ENCODE data around the gene ADAMTS2.

Gene ADAMTS2

DNA sequence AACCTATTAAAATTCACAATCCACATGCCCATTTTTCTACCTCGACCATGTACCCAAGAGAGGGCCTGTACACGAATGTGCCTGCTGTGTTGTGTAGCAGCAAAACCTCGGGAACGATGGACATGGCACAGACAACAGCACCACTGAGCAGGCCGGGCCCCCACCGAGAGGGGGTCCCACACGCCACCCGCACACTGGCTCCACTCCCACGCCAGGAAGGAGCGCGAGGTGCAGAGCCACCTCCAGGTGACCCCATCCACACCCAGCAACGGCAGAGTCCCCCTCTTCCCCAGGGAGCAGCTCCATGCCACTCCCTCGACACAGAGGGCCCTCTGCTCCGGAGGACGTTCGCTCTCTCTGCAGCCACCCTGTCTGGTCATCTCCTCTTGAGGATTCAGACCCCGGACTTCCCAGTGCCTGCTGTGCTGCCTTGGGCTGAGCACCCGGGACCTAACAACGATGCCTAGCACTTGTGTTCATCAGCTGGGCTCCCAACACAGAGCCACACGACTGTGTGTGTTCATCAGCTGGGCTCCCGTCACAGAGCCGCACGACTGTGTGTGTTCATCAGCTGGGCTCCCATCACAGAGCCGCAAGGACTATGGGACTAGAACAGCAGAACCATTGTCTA lies 25.3 kb upstream of the ADAMTS2 start:
- WGBS: 91% methylated on average over 24 of the region's 24 CpGs
- no peaks in the 10 kb centered on the region for H3K4me1 ChIP-seq (ENCODE audit: insufficient read depth, low read length)
- no peak overlapping the region for H3K9ac ChIP-seq (ENCODE audit: low read depth, low read length)
- H3K27me3 ChIP-seq (ENCODE audit: insufficient read depth, low read length): no peaks in the 10 kb centered on the region
- no peaks in the 10 kb centered on the region for H3K9me3 ChIP-seq (ENCODE audit: insufficient read depth, low read depth, low read length)
- H3K4me3 ChIP-seq (ENCODE audit: low read length): no peak overlapping the region
- H3K27ac ChIP-seq (ENCODE audit: low read depth, low read length): no peak overlapping the region
- no peaks in the 10 kb centered on the region for H3K36me3 ChIP-seq (ENCODE audit: insufficient read depth, low read length)

DNA sequence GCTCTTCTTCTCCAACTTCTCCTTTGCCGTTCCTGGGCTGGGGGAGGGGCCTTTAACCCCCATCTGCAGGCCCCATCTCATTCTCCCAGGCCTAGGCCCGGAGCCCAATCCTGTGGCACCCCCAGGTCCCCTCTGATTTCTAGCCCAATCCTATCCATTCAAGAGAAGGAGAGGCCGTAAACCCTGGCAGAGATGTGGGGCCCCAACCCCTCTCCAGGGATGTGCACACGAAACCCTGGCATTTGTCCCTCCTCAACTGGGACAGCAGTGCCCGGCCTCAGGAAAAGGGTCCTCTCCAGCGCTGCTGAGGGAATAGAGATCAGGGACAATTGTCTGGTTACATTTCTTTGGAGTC lies 24.2 kb upstream of the ADAMTS2 start:
- Histone ChIP-seq H3K9ac (ENCODE audit: low read depth, low read length) (no peak overlapping the region), H3K36me3 (ENCODE audit: insufficient read depth, low read length) (no peaks in the 10 kb centered on the region), H3K27me3 (ENCODE audit: insufficient read depth, low read length) (no peaks in the 10 kb centered on the region), H3K27ac (ENCODE audit: low read depth, low read length) (no peak overlapping the region), H3K4me1 (ENCODE audit: insufficient read depth, low read length) (no peaks in the 10 kb centered on the region), H3K4me3 (ENCODE audit: low read length) (no peak overlapping the region), H3K9me3 (ENCODE audit: insufficient read depth, low read depth, low read length) (no peaks in the 10 kb centered on the region)
- WGBS: 93% methylated on average over 6 of the region's 6 CpGs

DNA sequence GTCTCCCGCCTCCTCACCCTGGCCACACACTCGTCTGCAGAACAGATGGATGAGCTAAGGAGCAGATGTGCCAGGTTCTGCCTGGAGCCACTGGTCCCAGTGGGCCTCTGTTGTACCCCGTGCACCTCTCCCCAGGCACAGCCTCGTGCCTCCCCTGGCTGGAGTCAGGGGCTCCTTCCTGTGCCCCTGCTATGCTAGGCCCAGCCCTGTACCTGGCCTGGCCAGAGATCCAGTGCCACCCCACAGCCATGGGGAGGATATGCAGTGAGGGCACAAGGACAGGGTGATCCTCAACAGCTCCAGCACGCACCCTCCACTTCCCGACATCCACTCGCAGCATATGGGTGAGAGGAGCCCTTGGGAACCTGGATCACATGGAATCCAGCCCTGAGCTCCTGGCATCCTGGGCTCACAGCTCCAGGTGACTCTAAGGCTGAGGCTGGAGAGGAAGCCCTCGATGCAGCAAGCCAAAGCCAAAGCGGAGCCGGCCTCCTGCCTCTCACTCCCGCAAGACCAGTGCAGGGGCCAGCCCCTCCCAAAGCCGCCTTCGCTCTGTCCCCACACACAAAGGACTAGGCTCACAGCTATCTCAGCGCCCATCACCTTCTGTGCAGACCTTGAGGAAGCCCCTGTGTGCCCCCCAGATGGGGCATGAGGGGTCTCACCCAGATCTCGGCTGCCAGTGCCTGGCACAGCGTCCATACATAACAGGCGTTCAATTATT lies 23.7 kb upstream of the ADAMTS2 start:
- Histone ChIP-seq H3K27me3 (ENCODE audit: insufficient read depth, low read length) (no peaks in the 10 kb centered on the region), H3K4me1 (ENCODE audit: insufficient read depth, low read length) (no peaks in the 10 kb centered on the region), H3K27ac (ENCODE audit: low read depth, low read length) (no peak overlapping the region), H3K9ac (ENCODE audit: low read depth, low read length) (no peak overlapping the region), H3K4me3 (ENCODE audit: low read length) (no peak overlapping the region), H3K9me3 (ENCODE audit: insufficient read depth, low read depth, low read length) (no peaks in the 10 kb centered on the region), H3K36me3 (ENCODE audit: insufficient read depth, low read length) (no peaks in the 10 kb centered on the region)
- WGBS: 92% methylated on average over 17 of the region's 17 CpGs

DNA sequence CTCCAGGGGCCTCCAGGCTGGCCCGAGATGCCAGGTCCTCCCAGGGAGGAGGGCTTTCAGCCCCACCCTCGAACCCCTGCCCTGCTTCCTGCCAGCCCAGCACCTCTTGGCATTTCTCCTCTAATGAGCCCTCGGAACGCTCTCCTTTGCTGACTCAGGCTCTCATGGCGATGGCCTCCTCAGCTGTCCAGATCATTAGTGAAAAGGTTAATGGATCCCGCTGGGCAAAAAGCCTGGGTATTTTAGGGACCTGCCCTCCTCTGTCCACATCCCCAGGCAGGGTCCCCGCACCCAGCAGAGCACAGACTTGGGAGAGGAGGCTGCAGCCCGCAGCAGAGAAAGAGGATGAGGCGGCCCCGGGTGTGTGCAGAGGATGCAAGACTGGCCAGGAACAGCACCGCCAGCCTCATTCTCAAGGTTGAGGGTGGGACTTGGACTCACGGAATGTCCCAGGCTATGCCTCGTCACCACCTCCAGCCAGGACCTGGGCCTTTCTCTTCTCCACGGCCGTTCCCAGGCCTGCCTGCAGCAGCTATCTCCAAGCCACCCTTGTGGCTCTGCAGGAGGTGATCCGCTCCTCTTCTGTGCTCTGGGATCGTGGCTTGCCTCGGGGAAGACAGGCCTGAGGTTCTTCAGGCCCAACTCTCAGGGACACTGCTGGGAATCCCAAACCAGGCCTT lies 23.0 kb upstream of the ADAMTS2 start:
- no peak overlapping the region for H3K9ac ChIP-seq (ENCODE audit: low read depth, low read length)
- no peak overlapping the region for H3K4me3 ChIP-seq (ENCODE audit: low read length)
- WGBS: 92% methylated on average over 18 of the region's 18 CpGs
- no peaks in the 10 kb centered on the region for H3K36me3 ChIP-seq (ENCODE audit: insufficient read depth, low read length)
- no peaks in the 10 kb centered on the region for H3K9me3 ChIP-seq (ENCODE audit: insufficient read depth, low read depth, low read length)
- H3K27me3 ChIP-seq (ENCODE audit: insufficient read depth, low read length): no peaks in the 10 kb centered on the region
- H3K27ac ChIP-seq (ENCODE audit: low read depth, low read length): no peak overlapping the region
- no peaks in the 10 kb centered on the region for H3K4me1 ChIP-seq (ENCODE audit: insufficient read depth, low read length)

DNA sequence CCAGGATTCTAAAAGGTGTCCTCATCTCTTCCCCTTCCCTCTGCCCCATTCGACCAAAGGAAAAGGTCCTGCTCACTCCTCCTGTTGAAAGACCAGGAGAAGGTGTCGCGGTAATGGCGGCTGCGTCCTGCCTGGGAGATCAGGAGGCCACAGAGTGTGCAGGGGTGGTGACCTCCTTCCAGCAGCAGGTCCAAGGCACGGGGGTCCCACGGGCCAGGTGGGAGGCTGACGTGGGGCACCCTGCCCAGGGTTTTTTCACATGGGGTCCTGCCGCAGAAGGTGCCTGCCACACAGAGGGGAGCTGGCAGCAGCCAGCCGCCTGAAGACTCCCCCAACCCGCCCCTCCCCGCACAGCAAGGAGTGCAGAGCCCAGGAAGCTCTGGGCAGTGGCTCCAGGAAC lies 22.2 kb upstream of the ADAMTS2 start:
- H3K4me1 ChIP-seq (ENCODE audit: insufficient read depth, low read length): no peaks in the 10 kb centered on the region
- H3K36me3 ChIP-seq (ENCODE audit: insufficient read depth, low read length): no peaks in the 10 kb centered on the region
- no peak overlapping the region for H3K4me3 ChIP-seq (ENCODE audit: low read length)
- no peak overlapping the region for H3K27ac ChIP-seq (ENCODE audit: low read depth, low read length)
- H3K27me3 ChIP-seq (ENCODE audit: insufficient read depth, low read length): no peaks in the 10 kb centered on the region
- 94% methylated on average over 12 of the region's 12 CpGs for WGBS
- H3K9ac ChIP-seq (ENCODE audit: low read depth, low read length): no peak overlapping the region
- H3K9me3 ChIP-seq (ENCODE audit: insufficient read depth, low read depth, low read length): no peaks in the 10 kb centered on the region

DNA sequence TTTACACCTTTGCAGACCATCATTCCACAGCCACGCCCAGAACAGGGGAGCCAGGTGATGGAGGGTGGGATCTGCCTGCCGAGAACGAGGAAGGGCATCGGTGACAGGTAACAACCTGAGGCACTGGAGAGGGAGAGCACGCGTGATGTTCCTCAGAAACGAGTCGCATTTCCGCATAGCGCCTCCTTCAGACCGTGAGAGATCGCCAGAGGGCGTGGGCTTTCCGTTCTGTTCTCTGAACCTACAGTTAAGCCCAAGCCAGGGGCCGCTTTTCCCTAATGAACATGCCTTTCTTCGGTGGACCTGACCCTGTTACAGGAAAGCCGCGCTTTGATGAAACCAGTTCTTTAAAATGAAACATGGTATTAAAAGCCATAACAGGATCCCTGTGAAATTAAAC lies 17.1 kb upstream of the ADAMTS2 start:
- no peaks in the 10 kb centered on the region for H3K27me3 ChIP-seq (ENCODE audit: insufficient read depth, low read length)
- no peak overlapping the region for H3K27ac ChIP-seq (ENCODE audit: low read depth, low read length)
- no peaks in the 10 kb centered on the region for H3K9me3 ChIP-seq (ENCODE audit: insufficient read depth, low read depth, low read length)
- H3K9ac ChIP-seq (ENCODE audit: low read depth, low read length): no peak overlapping the region
- H3K4me1 ChIP-seq (ENCODE audit: insufficient read depth, low read length): no peaks in the 10 kb centered on the region
- H3K4me3 ChIP-seq (ENCODE audit: low read length): no peak overlapping the region
- WGBS: 89% methylated on average over 18 of the region's 18 CpGs
- H3K36me3 ChIP-seq (ENCODE audit: insufficient read depth, low read length): no peaks in the 10 kb centered on the region

DNA sequence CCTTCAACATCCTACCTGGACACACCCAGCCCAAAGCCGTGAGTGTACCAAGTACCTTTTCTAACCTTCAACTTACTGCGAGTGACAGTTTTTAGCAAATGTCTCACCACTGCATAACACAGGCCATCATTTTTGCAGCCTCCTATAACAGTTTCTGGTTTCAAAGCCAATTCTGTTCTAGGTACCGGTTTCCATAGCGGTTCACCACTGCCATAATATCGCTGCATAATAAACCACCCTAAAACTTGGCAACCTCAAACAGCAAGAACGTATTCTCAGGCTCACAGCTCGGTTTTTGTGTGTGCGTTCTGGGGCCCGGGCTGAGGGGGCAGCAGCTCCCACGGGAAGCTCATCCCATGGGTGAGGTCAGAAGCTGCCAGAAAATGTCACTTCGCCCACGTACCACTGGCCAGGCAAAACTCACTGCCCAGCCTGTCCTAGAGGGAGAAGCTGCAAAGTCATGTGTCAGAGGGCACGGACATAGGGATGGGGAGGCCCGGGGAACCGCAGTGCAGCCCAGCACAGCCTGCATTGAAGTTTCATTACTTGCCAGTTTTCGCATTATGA lies 15.9 kb upstream of the ADAMTS2 start:
- H3K27me3 ChIP-seq (ENCODE audit: insufficient read depth, low read length): no peaks in the 10 kb centered on the region
- H3K27ac ChIP-seq (ENCODE audit: low read depth, low read length): no peak overlapping the region
- no peak overlapping the region for H3K9ac ChIP-seq (ENCODE audit: low read depth, low read length)
- H3K9me3 ChIP-seq (ENCODE audit: insufficient read depth, low read depth, low read length): no peaks in the 10 kb centered on the region
- H3K4me3 ChIP-seq (ENCODE audit: low read length): no peak overlapping the region
- no peaks in the 10 kb centered on the region for H3K4me1 ChIP-seq (ENCODE audit: insufficient read depth, low read length)
- WGBS: 85% methylated on average over 16 of the region's 16 CpGs
- no peaks in the 10 kb centered on the region for H3K36me3 ChIP-seq (ENCODE audit: insufficient read depth, low read length)

DNA sequence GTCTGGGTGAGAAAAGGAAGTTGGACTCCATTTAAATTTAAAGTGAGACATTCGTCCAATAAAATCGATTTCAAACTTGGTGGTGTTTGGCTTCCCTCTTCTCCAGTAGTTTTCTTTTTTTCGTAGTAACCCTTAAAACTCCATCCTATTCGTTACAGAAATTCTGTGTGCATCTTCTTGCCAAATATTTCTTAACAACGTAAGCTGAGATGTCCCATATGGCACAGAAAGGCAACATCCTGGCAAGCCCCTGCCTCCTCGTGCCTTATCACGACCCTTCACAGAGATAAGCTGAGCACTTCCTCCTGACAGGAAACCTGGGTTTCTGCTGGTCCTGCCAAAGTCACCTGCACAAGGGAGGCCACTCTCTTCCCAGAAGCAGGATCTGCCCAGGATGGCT lies 11.8 kb upstream of the ADAMTS2 start:
- Histone ChIP-seq H3K36me3 (ENCODE audit: insufficient read depth, low read length) (no peaks in the 10 kb centered on the region), H3K27me3 (ENCODE audit: insufficient read depth, low read length) (no peaks in the 10 kb centered on the region), H3K4me1 (ENCODE audit: insufficient read depth, low read length) (no peaks in the 10 kb centered on the region), H3K9ac (ENCODE audit: low read depth, low read length) (no peak overlapping the region), H3K4me3 (ENCODE audit: low read length) (no peak overlapping the region), H3K27ac (ENCODE audit: low read depth, low read length) (no peak overlapping the region), H3K9me3 (ENCODE audit: insufficient read depth, low read depth, low read length) (no peaks in the 10 kb centered on the region)
- 86% methylated on average over 7 of the region's 7 CpGs for WGBS

DNA sequence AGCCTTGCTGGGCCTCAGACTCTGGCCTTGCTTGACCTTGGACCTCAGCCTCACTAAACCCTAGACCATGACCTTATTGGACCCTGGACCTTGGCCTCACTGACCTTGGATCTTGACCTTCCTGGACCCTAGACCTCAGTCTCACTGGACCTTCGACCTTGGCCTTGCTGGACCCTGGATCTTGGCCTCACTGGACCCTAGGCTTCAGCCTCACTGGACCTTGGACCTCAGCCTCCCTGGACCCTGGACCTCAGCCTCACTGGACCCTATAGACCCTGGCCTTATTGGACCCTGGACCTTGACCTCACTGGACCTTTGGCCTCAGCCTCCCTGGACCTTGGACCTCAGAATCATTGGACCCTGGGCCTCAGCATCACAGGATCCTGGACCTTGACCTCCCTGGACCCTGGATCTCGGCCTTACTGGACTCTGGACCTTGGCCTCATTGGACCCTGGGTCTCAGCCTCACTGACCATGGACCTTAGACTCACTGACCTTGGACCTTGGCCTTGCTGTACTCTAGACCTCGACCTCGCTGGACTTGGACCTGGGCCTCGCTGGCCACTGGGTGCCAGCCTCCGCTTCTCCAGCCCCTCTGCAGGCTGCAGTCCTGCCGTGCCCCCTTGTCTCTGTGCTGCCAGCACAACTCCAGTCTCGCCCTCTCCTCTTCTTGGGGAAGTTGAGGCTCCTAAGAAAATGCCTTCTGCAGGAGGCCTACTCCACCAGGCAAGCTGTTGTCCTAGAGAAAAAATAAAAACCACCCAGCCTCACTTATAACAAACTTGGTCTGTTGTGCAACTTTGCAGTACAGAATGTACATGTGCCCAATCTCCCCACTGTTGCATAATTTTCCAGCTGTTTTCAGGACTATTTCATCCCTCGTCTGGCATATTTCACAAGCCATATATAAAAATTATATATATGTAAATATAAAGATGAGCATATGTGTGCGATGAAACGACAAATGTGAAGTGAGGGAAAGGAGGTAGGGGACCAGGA lies 11.0 kb upstream of the ADAMTS2 start:
- Histone ChIP-seq H3K9me3 (ENCODE audit: insufficient read depth, low read depth, low read length) (no peaks in the 10 kb centered on the region), H3K27ac (ENCODE audit: low read depth, low read length) (no peak overlapping the region), H3K36me3 (ENCODE audit: insufficient read depth, low read length) (no peaks in the 10 kb centered on the region), H3K27me3 (ENCODE audit: insufficient read depth, low read length) (no peaks in the 10 kb centered on the region), H3K4me3 (ENCODE audit: low read length) (no peak overlapping the region), H3K4me1 (ENCODE audit: insufficient read depth, low read length) (no peaks in the 10 kb centered on the region), H3K9ac (ENCODE audit: low read depth, low read length) (no peak overlapping the region)
- WGBS: 89% methylated on average over 10 of the region's 11 CpGs

DNA sequence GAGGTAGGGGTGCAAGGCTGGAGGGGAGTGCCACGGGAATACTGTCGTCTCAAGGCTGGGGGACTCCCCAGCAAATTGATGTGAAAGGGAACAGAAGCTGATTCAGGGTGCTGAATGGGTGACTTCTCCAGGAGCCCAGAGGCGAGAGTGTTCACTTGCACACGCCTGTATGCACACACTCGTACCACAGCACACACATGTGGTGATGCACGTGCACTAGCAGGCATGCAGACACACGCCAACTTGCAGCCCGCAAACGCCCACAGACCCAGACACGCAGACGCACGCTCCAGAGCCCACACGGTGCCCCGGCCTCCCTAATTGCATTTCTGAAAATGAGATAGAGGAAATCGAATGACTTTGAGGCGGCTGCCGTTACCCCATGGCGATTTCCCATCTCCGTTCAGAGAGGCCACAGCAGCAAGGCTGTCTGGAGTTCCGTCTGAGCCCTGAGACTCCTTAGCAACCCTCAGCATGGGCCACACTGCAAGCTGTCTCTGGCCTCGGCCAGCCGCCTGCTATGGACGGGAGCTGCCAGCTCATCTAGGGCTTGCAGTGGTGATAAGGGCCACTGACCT lies 9.1 kb upstream of the ADAMTS2 start:
- H3K36me3 ChIP-seq (ENCODE audit: insufficient read depth, low read length): no peaks in the 10 kb centered on the region
- 92% methylated on average over 23 of the region's 23 CpGs for WGBS
- no peak overlapping the region for H3K4me3 ChIP-seq (ENCODE audit: low read length)
- no peak overlapping the region for H3K9ac ChIP-seq (ENCODE audit: low read depth, low read length)
- H3K4me1 ChIP-seq (ENCODE audit: insufficient read depth, low read length): no peaks in the 10 kb centered on the region
- no peak overlapping the region for H3K27ac ChIP-seq (ENCODE audit: low read depth, low read length)
- H3K27me3 ChIP-seq (ENCODE audit: insufficient read depth, low read length): no peaks in the 10 kb centered on the region
- no peaks in the 10 kb centered on the region for H3K9me3 ChIP-seq (ENCODE audit: insufficient read depth, low read depth, low read length)
